PC-9 (cell line): ENCODE data around the gene MRRF. TPM values are rescaled to one million over a fixed set of nuclear protein-coding genes. Genes with fewer than 3 reads are reported as not detected.

ENCODE experiments used
- BruUV-seq: library from RNA; stranded (reverse); fragments of 400-500 nt; replicated peaks from 2 replicates; lab custom pipeline; 2021; lab: Mats Ljungman, UMichigan
- CTCF ChIA-PET: fragments of 300-600 bp; sonication (Branson Sonifier 250); formaldehyde crosslinking; loops from one replicate; lab custom pipeline; 2022; ENCODE audit warnings: antibody characterized with exemption; lab: Charles Lee
- POLR2A ChIA-PET: fragments of 300-600 bp; sonication (Branson Sonifier 250); formaldehyde crosslinking; loops from one replicate; lab custom pipeline; 2022; ENCODE audit warnings: antibody characterized with exemption; ENCODE audit not compliant: unreplicated experiment; lab: Charles Lee
- DNase-seq, 2 experiments: peaks; one replicate each; pipeline versions ENCODE4 v3.0.0 to v3.0.0-alpha.2; 2015 to 2022; ENCODE audit warnings: mixed read lengths in 1 of 2
- H2AFZ ChIP-seq: fragments of 200-600 bp; sonication (generic); 2 replicates; pipeline ENCODE4 v1.8.1; 2017; ENCODE audit warnings: antibody characterized with exemption
- H3F3A ChIP-seq: fragments of 200-600 bp; sonication (generic); 2 replicates; pipeline ENCODE4 v1.8.1; 2017; ENCODE audit warnings: antibody characterized with exemption, mild to moderate bottlenecking, low read depth; ENCODE audit not compliant: insufficient read depth
- H3K27ac ChIP-seq: fragments of 200-600 bp; sonication (generic); 2 replicates; pipeline ENCODE4 v1.6.1; 2016; ENCODE audit warnings: mixed run types
- H3K27me3 ChIP-seq: fragments of 200-600 bp; sonication (generic); 2 replicates; pipeline ENCODE4 v1.6.1; 2016; ENCODE audit warnings: low read depth, mixed run types; ENCODE audit not compliant: insufficient read depth
- H3K36me3 ChIP-seq: fragments of 200-600 bp; sonication (generic); 2 replicates; pipeline ENCODE4 v1.6.1; 2016; ENCODE audit warnings: low read depth, mixed run types
- H3K4me1 ChIP-seq: fragments of 200-600 bp; sonication (generic); replicated peaks from 2 replicates; pipeline ENCODE4 v1.6.1; 2016; ENCODE audit warnings: mixed run types; ENCODE audit not compliant: insufficient read depth
- H3K4me2 ChIP-seq: fragments of 200-600 bp; sonication (generic); 2 replicates; pipeline ENCODE4 v1.6.1; 2017; ENCODE audit warnings: mixed run types
- H3K4me3 ChIP-seq: fragments of 200-600 bp; sonication (generic); 2 replicates; pipeline ENCODE4 v1.6.1; 2016; ENCODE audit warnings: mixed run types
- H3K79me2 ChIP-seq: fragments of 200-600 bp; sonication (generic); 2 replicates; pipeline ENCODE4 v1.6.1; 2017; ENCODE audit warnings: low read depth, mixed run types
- H3K9me2 ChIP-seq: fragments of 200-600 bp; sonication (generic); 2 replicates; pipeline ENCODE4 v1.8.1; 2017; ENCODE audit warnings: mild to moderate bottlenecking; ENCODE audit not compliant: insufficient read depth
- H3K9me3 ChIP-seq: fragments of 200-600 bp; sonication (generic); 2 replicates; pipeline ENCODE4 v1.8.1; 2016; ENCODE audit warnings: low read depth; ENCODE audit not compliant: insufficient read depth
- H4K20me1 ChIP-seq: fragments of 200-600 bp; sonication (generic); 2 replicates; pipeline ENCODE4 v1.8.1; 2017; ENCODE audit not compliant: insufficient read depth
- CTCF ChIP-seq: fragments of 200-600 bp; sonication (generic); conservative IDR thresholded peaks from 2 replicates; pipeline ENCODE4 v1.6.1; 2017; ENCODE audit warnings: mixed run types, antibody characterized with exemption, mild to moderate bottlenecking, moderate library complexity
- EZH2 ChIP-seq: fragments of 200-600 bp; sonication (generic); IDR thresholded peaks from 2 replicates; pipeline ENCODE4 v1.8.0; 2017; ENCODE audit warnings: antibody characterized with exemption, low read depth
- intact Hi-C: fragments of 100-400 bp; cut with micrococcal nuclease; formaldehyde crosslinking; loops from one replicate; pipeline ENCODE4 v1.10.0; 2022; ENCODE audit not compliant: unreplicated experiment
- total RNA-seq: library from RNA; stranded (reverse); gene quantifications from 2 replicates; pipeline ENCODE4 v1.2.3, GENCODE V29; 2021

The MRRF gene
- total RNA-seq, 1 experiment from 2014 or later: 79.5 TPM

GRCh38 chr9:122216138-122216797 lies 48.4 kb upstream of the MRRF start:
- no peak overlapping the region for H3K4me3 ChIP-seq
- H3K79me2 ChIP-seq: no peaks in the 10 kb centered on the region
- no peak for TF ChIP-seq CTCF
- no peak for TF ChIP-seq EZH2
- H3K4me2 ChIP-seq: no peak overlapping the region
- POLR2A ChIA-PET: no interaction called here
- H2AFZ ChIP-seq: no peak overlapping the region
- peaks cover 7% of the 10 kb centered on the region; the same call in 1 of the 2 replicates for H3F3A ChIP-seq
- no peaks in the 10 kb centered on the region for H3K9me2 ChIP-seq
- no peaks in the 10 kb centered on the region for H3K36me3 ChIP-seq
- no peaks in the 10 kb centered on the region for H4K20me1 ChIP-seq
- no peak for DNase-seq
- CTCF ChIA-PET: no interaction called here
- no peaks in the 10 kb centered on the region for H3K4me1 ChIP-seq
- intact Hi-C loops: no loop called here
- no TSS peak for BruUV-seq
- H3K27ac ChIP-seq: no peak overlapping the region
- H3K9me3 ChIP-seq: no peaks in the 10 kb centered on the region
- H3K27me3 ChIP-seq: peaks cover 4% of the 10 kb centered on the region; the same call in 1 of the 2 replicates

DNA sequence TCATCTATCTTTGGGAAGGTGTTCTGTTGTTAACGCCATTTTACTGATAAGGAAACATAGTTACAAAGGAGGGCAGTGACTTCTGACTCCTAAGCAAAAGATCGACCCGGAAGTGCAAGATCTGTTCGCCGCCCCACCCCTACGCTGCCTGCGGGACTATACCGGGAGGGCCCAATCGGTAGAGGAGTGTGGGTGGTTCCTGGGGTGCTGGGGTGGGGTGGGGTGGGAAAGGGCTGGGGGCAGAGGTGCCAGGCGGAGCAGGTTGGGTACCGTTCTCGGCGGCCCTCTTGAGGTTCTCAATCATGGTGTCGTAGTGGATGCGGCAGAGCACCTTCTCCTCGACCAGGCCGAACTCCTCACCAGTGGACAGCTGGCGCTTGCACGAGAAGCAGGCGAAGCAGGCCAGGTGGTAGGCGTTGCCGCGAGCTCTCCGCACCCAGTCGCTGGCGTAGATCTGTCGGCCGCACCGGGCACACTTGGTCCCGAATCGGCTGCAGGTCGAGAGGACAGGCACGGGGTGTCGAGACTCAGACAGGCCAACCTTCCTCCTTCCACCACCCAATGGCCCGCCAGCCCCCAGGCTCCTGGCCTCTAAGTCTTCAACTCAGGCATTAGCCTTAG lies 47.8 kb upstream of the MRRF start:
- CTCF ChIA-PET: no interaction called here
- no peaks in the 10 kb centered on the region for H3K79me2 ChIP-seq
- H3K9me2 ChIP-seq: no peaks in the 10 kb centered on the region
- no peak for TF ChIP-seq EZH2
- TF ChIP-seq CTCF: no peak
- peaks cover 7% of the 10 kb centered on the region; the same call in 1 of the 2 replicates for H3F3A ChIP-seq
- H2AFZ ChIP-seq: no peak overlapping the region
- intact Hi-C loops: no loop called here
- POLR2A ChIA-PET: no interaction called here
- H3K4me3 ChIP-seq: no peak overlapping the region
- H3K4me2 ChIP-seq: no peak overlapping the region
- H3K27me3 ChIP-seq: no peaks in the 10 kb centered on the region; the same call in 1 of the 2 replicates
- no peaks in the 10 kb centered on the region for H3K36me3 ChIP-seq
- no peaks in the 10 kb centered on the region for H3K4me1 ChIP-seq
- no peak overlapping the region for H3K27ac ChIP-seq
- no peak for DNase-seq
- BruUV-seq: no TSS peak
- no peaks in the 10 kb centered on the region for H3K9me3 ChIP-seq
- no peaks in the 10 kb centered on the region for H4K20me1 ChIP-seq

DNA sequence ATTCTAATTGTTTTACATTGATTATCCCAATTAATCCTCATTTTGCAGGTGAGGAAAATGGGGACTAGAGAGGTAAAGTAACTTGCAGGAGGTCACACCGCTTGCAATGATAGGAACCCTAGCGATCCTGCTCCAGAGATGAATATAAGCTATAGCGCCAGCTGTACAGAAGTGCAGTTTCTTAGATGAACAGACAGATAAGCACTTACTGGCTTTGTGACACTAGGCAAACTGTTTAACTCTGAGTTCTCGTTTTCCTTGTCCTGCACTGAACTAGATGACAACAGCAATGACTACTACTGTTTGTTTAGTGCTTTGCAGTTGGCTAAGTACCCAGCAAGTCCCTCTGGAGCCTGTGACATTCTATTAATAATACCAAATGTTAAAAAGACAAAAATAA lies 47.0 kb upstream of the MRRF start:
- H3K4me2 ChIP-seq: no peak overlapping the region
- CTCF ChIA-PET: no interaction called here

More for the DNA sequence above, 47.0 kb upstream of the MRRF start:
- Histone ChIP-seq H3F3A (peaks cover 7% of the 10 kb centered on the region; the same call in 1 of the 2 replicates), H3K4me1 (no peaks in the 10 kb centered on the region), H3K9me3 (no peaks in the 10 kb centered on the region), H3K36me3 (no peaks in the 10 kb centered on the region), H3K27me3 (no peaks in the 10 kb centered on the region), H4K20me1 (no peaks in the 10 kb centered on the region), H3K79me2 (no peaks in the 10 kb centered on the region), H2AFZ (no peak overlapping the region), H3K9me2 (no peaks in the 10 kb centered on the region), H3K4me3 (no peak overlapping the region), H3K27ac (no peak overlapping the region)
- no TSS peak for BruUV-seq
- TF ChIP-seq EZH2: no peak
- TF ChIP-seq CTCF: no peak
- DNase-seq: no peak
- intact Hi-C loops: no loop called here
- POLR2A ChIA-PET: no interaction called here
